ENCODE results near the gene PTPRT.

DNA sequence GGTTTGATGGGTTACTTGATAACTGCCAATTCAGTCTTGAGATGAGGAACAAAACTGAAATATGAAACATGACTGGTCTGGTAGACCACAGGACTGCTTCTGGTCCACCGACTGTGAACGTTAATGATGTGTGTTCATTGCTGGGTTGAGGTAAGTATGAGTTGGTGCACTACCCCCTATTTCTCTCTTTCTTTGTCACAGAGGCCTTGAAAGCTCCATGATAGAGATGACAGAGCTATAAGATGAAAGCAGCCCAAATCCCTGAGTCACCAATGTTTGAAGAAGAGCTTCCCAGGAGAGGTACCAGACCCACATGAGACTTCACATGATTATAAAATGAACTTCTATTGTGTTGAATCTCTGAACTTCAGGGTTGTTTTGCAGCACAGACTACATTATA lies 555.5 kb downstream of the PTPRT start:
- TF ChIP-seq, protein P1, sequence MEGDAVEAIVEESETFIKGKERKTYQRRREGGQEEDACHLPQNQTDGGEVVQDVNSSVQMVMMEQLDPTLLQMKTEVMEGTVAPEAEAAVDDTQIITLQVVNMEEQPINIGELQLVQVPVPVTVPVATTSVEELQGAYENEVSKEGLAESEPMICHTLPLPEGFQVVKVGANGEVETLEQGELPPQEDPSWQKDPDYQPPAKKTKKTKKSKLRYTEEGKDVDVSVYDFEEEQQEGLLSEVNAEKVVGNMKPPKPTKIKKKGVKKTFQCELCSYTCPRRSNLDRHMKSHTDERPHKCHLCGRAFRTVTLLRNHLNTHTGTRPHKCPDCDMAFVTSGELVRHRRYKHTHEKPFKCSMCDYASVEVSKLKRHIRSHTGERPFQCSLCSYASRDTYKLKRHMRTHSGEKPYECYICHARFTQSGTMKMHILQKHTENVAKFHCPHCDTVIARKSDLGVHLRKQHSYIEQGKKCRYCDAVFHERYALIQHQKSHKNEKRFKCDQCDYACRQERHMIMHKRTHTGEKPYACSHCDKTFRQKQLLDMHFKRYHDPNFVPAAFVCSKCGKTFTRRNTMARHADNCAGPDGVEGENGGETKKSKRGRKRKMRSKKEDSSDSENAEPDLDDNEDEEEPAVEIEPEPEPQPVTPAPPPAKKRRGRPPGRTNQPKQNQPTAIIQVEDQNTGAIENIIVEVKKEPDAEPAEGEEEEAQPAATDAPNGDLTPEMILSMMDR (IDR thresholded peaks at IDR 0.05; ENCODE audit: borderline replicate concordance, extremely low read depth, low read length, poor library complexity, severe bottlenecking), result no peak
- TF ChIP-seq EZH2 (IDR thresholded peaks at IDR 0.05; ENCODE audit: borderline replicate concordance, low read depth, low read length, severe bottlenecking), result no peak
